Upper lobe of left lung (tissue), 6 donors: Measurements from ENCODE around the gene CCR5AS.

Experiments
- ATAC-seq, 2 donors: fragments of 200-7000 bp; cut with Tn5 transposase; one replicate each; pipeline ENCODE4 v1.9.1; 2022; ENCODE audit warnings: mild to moderate bottlenecking in 2 of 2, moderate library complexity in 2 of 2; ENCODE audit not compliant: low FRiP score in 2 of 2
- DNase-seq, 2 donors: peaks; one replicate each; pipeline ENCODE4 v3.0.0-alpha.2; 2019 to 2020
- H3K27ac ChIP-seq, 4 donors: fragments of 200-600 bp; sonication (generic); one replicate each; pipeline ENCODE4 v1.5.1; 2016 to 2019
- H3K27me3 ChIP-seq, 4 donors: fragments of 200-600 bp; sonication (generic); one replicate each; pipeline ENCODE4 v1.5.1; 2017 to 2019
- H3K36me3 ChIP-seq, 4 donors: fragments of 200-600 bp; sonication (generic); one replicate each; pipeline ENCODE4 v1.5.1; 2016 to 2019
- H3K4me1 ChIP-seq, 4 donors: fragments of 200-600 bp; sonication (generic); one replicate each; pipeline ENCODE4 v1.5.1; 2018 to 2019
- H3K4me3 ChIP-seq, 4 donors: fragments of 200-600 bp; sonication (generic); one replicate each; pipeline ENCODE4 v1.5.1; 2017 to 2019; ENCODE audit warnings: mild to moderate bottlenecking in 2 of 4, moderate library complexity in 1 of 4
- H3K9me3 ChIP-seq, 4 donors: fragments of 200-600 bp; sonication (generic); one replicate each; pipeline ENCODE4 v1.5.1; 2018 to 2019
- EP300 ChIP-seq, 4 donors: sonication (generic); formaldehyde crosslinking; IDR thresholded peaks; one replicate each; pipeline ENCODE4 v1.5.1; 2017; ENCODE audit warnings: antibody characterized with exemption in 4 of 4, control low read depth in 2 of 4
- POLR2A ChIP-seq, 4 donors: fragments of 450-650 bp; IDR thresholded peaks; one replicate each; pipeline ENCODE4 v1.5.1; 2016 to 2017; ENCODE audit warnings: antibody characterized with exemption in 4 of 4, mild to moderate bottlenecking in 2 of 4
- POLR2AphosphoS5 ChIP-seq, 2 donors: sonication (generic); formaldehyde crosslinking; IDR thresholded peaks; one replicate each; pipeline ENCODE4 v1.5.1; 2017; ENCODE audit warnings: antibody characterized with exemption in 2 of 2
- WGBS, 2 donors: methylation state at CpG; one replicate each; pipeline ENCODE4 v1.1.5; 2017 to 2018; 5-methylcytosine and 5-hydroxymethylcytosine counted together
- TF ChIP-seq, protein P1 (sequence below), 6 experiments: fragments of 450-650 bp in 4 of 6; fragments of 200-600 bp in 2 of 6; sonication (generic) in 2 of 6; IDR thresholded peaks; one replicate each; pipeline ENCODE4 v1.5.1; 2016 to 2019; ENCODE audit warnings: antibody characterized with exemption in 6 of 6
- donor health status: DM: no; HTN: no; CAD: no; lungs with moderate emphysema.
- donor health status: DM: no; HTN: yes; CAD: no; lungs with severe emphysema.

CCR5AS gene

DNA sequence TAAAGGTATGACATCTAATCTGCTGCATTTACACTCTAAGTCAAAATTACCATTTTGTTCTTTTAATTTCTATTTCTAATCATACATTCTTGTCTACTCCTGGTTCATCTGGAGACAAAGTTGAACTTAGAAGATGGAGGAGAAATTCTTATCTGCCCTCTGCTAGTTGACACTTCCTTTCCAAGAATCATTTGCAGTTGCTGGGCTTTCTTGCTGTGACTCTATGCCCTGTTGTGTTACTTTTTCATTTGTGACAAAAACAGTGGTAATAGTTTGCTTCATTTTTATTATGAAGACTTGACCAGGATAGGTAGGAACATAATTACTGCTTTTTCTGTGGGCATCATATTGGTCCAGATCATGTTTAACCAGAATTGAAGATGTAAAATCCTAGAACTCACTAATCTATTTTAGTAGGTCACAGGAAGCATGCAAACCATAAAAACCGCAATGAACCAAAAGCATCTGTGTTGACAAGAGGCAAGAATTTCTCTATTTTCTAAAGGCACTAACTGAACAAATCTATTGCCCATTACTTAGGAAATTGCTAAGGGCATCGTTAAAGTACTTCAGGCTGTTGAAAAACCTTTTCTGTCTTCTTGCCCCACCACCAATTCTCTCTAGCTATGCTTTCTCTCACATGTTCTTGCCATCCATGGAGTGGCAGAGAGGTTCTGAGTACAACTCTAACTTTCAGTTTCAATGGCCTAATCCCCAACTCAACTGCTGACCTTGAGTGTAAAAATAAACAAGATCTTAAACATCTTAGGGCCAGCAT is 57.2 kb downstream of the CCR5AS start:
- 53 to 55% methylated on average over 2 of the region's 2 CpGs for WGBS, 2 donors
- DNase-seq: no peak
- Histone ChIP-seq H3K4me1 (peaks cover 0 to 3% (median 0%) of the 10 kb centered on the region in 4 donors), H3K27ac (no peak overlapping the region), H3K36me3 (no peaks in the 10 kb centered on the region), H3K9me3 (no peaks in the 10 kb centered on the region), H3K4me3 (no peak overlapping the region), H3K27me3 (no peaks in the 10 kb centered on the region)
- no peak for ATAC-seq
- no peak for TF ChIP-seq POLR2A (IDR thresholded peaks at IDR 0.05)

DNA sequence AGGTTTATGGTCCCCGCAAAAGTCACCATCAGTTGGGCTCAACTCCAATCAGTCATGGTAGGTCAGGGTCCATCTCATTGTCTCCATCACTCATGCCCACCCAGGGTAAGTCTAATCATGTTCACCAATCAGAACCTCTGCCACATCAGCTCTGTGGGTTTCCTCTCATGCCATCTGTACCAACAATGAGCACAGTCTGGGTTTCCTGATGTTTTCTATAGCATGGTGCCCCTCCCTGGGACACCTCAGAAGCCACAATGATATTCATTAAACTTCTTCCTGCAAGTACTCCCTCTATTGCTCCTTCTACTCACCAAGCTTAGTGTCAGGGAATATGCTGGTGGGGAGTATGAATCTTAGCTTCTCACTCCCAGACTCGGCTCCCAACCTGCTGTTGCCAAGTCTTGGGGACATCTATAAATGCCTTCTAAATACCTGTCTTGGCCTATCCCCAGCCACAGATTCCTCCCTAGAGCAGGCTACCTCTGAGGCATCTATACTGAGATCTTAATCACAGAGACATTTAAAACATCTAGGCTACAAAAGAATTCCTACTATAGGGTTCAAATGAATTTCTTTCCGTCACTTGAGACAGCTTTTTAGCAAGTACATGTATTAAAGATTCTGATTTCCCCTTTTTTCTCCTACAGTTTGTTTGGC is 57.9 kb downstream of the CCR5AS start:
- H3K36me3 ChIP-seq: no peaks in the 10 kb centered on the region
- no peak for ATAC-seq
- H3K4me3 ChIP-seq: no peak overlapping the region
- H3K9me3 ChIP-seq: no peaks in the 10 kb centered on the region
- no peaks in the 10 kb centered on the region for H3K27me3 ChIP-seq
- H3K27ac ChIP-seq: no peak overlapping the region
- no peak for DNase-seq
- 91 to 93% methylated on average over 3 of the region's 3 CpGs for WGBS, 2 donors
- no peak for TF ChIP-seq POLR2AphosphoS5 (IDR thresholded peaks at IDR 0.05)
- no peak for TF ChIP-seq EP300 (IDR thresholded peaks at IDR 0.05)
- TF ChIP-seq POLR2A (IDR thresholded peaks at IDR 0.05): no peak
- TF ChIP-seq, protein P1, sequence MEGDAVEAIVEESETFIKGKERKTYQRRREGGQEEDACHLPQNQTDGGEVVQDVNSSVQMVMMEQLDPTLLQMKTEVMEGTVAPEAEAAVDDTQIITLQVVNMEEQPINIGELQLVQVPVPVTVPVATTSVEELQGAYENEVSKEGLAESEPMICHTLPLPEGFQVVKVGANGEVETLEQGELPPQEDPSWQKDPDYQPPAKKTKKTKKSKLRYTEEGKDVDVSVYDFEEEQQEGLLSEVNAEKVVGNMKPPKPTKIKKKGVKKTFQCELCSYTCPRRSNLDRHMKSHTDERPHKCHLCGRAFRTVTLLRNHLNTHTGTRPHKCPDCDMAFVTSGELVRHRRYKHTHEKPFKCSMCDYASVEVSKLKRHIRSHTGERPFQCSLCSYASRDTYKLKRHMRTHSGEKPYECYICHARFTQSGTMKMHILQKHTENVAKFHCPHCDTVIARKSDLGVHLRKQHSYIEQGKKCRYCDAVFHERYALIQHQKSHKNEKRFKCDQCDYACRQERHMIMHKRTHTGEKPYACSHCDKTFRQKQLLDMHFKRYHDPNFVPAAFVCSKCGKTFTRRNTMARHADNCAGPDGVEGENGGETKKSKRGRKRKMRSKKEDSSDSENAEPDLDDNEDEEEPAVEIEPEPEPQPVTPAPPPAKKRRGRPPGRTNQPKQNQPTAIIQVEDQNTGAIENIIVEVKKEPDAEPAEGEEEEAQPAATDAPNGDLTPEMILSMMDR (IDR thresholded peaks at IDR 0.05): no peak
- peaks cover 0 to 3% (median 0%) of the 10 kb centered on the region in 4 donors for H3K4me1 ChIP-seq

DNA sequence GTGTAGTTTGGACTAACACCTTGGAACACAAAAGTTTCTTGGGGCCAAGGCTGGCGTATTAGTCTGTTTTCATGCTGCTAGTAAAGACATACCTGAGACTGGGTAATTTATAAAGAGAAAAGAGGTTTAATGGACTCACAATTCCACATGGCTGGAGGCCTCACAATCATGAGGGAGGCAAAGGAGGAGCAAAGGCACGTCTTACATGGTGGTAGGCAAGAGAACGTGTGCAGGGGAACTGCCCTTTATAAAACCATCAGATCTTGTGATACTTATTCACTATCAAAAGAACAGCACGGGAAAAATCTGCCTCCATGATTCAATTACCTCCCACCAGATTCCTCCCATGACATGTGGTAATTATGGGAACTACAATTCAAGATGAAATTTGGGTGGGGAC is 62.4 kb downstream of the CCR5AS start:
- no peak overlapping the region for H3K27ac ChIP-seq
- H3K4me3 ChIP-seq: no peak overlapping the region
- H3K27me3 ChIP-seq: no peaks in the 10 kb centered on the region
- no peak for DNase-seq
- H3K4me1 ChIP-seq: no peaks in the 10 kb centered on the region
- no peak for ATAC-seq
- WGBS, 2 donors: 85 to 92% methylated on average over 4 of the region's 4 CpGs
- H3K9me3 ChIP-seq: peaks cover 1 to 6% (median 3%) of the 10 kb centered on the region in 4 donors
- H3K36me3 ChIP-seq: no peaks in the 10 kb centered on the region
- TF ChIP-seq POLR2AphosphoS5 (IDR thresholded peaks at IDR 0.05): no peak

DNA sequence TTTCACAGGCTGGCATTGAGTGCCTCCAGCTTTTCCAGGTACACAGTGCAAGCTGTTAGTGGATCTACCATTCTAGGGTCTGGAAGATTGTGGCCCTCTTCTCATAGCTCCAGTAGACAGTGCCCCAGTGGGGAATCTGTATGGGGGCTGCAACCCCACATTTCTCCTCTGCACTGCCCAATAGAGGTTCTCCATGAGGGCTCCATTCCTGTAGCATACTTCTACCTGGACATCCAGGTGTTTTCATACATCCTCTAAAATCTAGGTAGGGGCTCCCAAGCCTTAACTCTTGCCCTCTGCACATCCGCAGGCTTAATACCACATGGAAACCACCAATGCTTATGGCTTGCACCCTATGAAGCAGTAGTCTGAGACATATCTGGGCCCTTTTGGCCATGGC is 68.0 kb downstream of the CCR5AS start:
- no peak overlapping the region for H3K4me3 ChIP-seq
- H3K4me1 ChIP-seq: no peaks in the 10 kb centered on the region
- H3K9me3 ChIP-seq: peaks cover 5 to 21% (median 12%) of the 10 kb centered on the region in 4 donors
- ATAC-seq (no peak), DNase-seq (no peak)
- no peak overlapping the region for H3K27ac ChIP-seq
- TF ChIP-seq, protein P1 (IDR thresholded peaks at IDR 0.05): no peak
- TF ChIP-seq POLR2AphosphoS5 (IDR thresholded peaks at IDR 0.05) (no peak), POLR2A (IDR thresholded peaks at IDR 0.05) (no peak), EP300 (IDR thresholded peaks at IDR 0.05) (no peak)
- no peaks in the 10 kb centered on the region for H3K27me3 ChIP-seq
- no peaks in the 10 kb centered on the region for H3K36me3 ChIP-seq
- WGBS, 2 donors: 100% methylated on average over 1 of the region's 1 CpG

DNA sequence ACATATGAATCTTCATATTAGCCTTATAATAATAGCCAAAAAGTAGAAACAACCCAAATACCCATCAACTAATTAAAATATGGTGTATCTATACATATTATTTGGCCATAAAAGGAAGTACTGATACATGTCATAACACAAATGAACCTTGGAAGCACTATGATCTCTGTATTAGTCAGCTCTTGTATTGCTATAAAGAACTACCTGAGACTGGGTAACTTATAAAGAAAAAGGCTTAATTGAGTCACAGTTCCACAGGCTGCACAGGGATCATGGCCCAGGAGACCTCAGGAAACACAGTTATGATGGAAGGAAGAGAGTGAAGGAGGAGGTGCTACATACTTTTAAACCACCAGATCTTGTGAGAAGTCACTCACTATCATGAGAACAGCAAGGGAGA is 69.0 kb downstream of the CCR5AS start:
- DNase-seq: no peak
- TF ChIP-seq POLR2AphosphoS5 (IDR thresholded peaks at IDR 0.05) (no peak), EP300 (IDR thresholded peaks at IDR 0.05) (no peak), POLR2A (IDR thresholded peaks at IDR 0.05) (no peak)
- TF ChIP-seq, protein P1 (IDR thresholded peaks at IDR 0.05): no peak
- Histone ChIP-seq H3K4me3 (no peak overlapping the region), H3K9me3 (peaks cover 5 to 21% (median 12%) of the 10 kb centered on the region in 4 donors), H3K27me3 (no peaks in the 10 kb centered on the region), H3K36me3 (no peaks in the 10 kb centered on the region), H3K4me1 (no peaks in the 10 kb centered on the region), H3K27ac (no peak overlapping the region)
- ATAC-seq: no peak
